K562 (cell line): Measurements from ENCODE around the gene SRRM4. TPM values are rescaled to one million over a fixed set of nuclear protein-coding genes. Genes with fewer than 3 reads are reported as not detected.

ENCODE experiments used
- ATAC-seq: fragments of 200-7000 bp; cut with Tn5 transposase; 3 replicates; pipeline ENCODE4 v1.9.1; 2020; ENCODE audit warnings: moderate library complexity
- BruUV-seq: library from RNA; stranded (reverse); fragments of 400-500 nt; replicated peaks from 2 replicates; lab custom pipeline; 2021; lab: Mats Ljungman, UMichigan
- CTCF ChIA-PET: fragments of 300-600 bp; formaldehyde crosslinking; extraction: SDS; loops from one replicate; lab custom pipeline; 2021; ENCODE audit warnings: low intra/inter-chr PET ratio; lab: Yijun Ruan, JAX
- POLR2A ChIA-PET: fragments of 300-600, 350-650 bp; sonication (Branson Sonifier 250); formaldehyde crosslinking; extraction: SDS; loops from one replicate; lab custom pipeline; 2021; ENCODE audit warnings: antibody characterized with exemption, inconsistent platforms; lab: Yijun Ruan, JAX
- DNase-seq, 4 experiments: peaks; one replicate each; pipeline versions ENCODE4 v3.0.0 to v3.0.0-alpha.2; 2011 to 2018; ENCODE audit warnings: low spot score in 3 of 4, mixed read lengths in 3 of 4; ENCODE audit errors: extremely low read depth in 1 of 4
- FAIRE-seq: peaks from 2 replicates; lab custom pipeline; 2011; peaks lifted over from hg19 to GRCh38; lab: Jason Lieb, UNC
- H2AFZ ChIP-seq: 2 replicates; pipeline ENCODE4 v1.6.0; 2011; ENCODE audit warnings: low read depth, low read length, control low read depth, inconsistent platforms
- H3K27ac ChIP-seq: fragments of 200-600 bp; 3 replicates; pipeline ENCODE4 v1.8.0; 2011; ENCODE audit warnings: low read depth, mild to moderate bottlenecking, control low read depth, inconsistent platforms, low read length, moderate library complexity, mixed read lengths; ENCODE audit errors: extremely low read depth
- H3K27me3 ChIP-seq, 2 experiments: fragments of 300-600 bp in 1 of 2; 2 replicates in 1 of 2; 3 replicates in 1 of 2; pipeline versions ENCODE4 v1.6.0 to v1.8.0; 2011; ENCODE audit warnings: inconsistent platforms in 2 of 2, low read length in 2 of 2, mild to moderate bottlenecking in 1 of 2, mixed read lengths in 1 of 2, moderate library complexity in 1 of 2; ENCODE audit not compliant: control insufficient read depth in 2 of 2, insufficient read depth in 2 of 2
- H3K36me3 ChIP-seq: fragments of 300-600 bp; 3 replicates; pipeline ENCODE4 v1.8.0; 2011; ENCODE audit warnings: mild to moderate bottlenecking, low read length, inconsistent platforms; ENCODE audit not compliant: control insufficient read depth, insufficient read depth
- H3K4me1 ChIP-seq, 2 experiments: fragments of 200-600 bp in 1 of 2; replicated peaks in 1 of 2; 2 replicates in 1 of 2; 3 replicates in 1 of 2; pipeline versions ENCODE4 v1.5.1 to v1.8.0; 2011; ENCODE audit warnings: inconsistent platforms in 2 of 2, low read length in 2 of 2, mild to moderate bottlenecking in 1 of 2, mixed read lengths in 1 of 2, moderate library complexity in 1 of 2; ENCODE audit not compliant: control insufficient read depth in 2 of 2, insufficient read depth in 2 of 2
- H3K4me2 ChIP-seq: 2 replicates; pipeline ENCODE4 v1.6.1; 2011; ENCODE audit warnings: low read length, control low read depth, inconsistent platforms, mixed read lengths; ENCODE audit not compliant: insufficient read depth
- H3K4me3 ChIP-seq: fragments of 200-600 bp; sonication (generic), shearing (Covaris generic); 2 replicates; pipeline ENCODE4 v1.5.1; 2016; ENCODE audit warnings: control low read depth, inconsistent platforms
- H3K79me2 ChIP-seq: fragments of 200-600 bp; 3 replicates; pipeline ENCODE4 v1.8.0; 2011; ENCODE audit warnings: low read length, inconsistent platforms; ENCODE audit not compliant: control insufficient read depth, insufficient read depth
- H3K9ac ChIP-seq, 2 experiments: 2 replicates each; pipeline versions ENCODE4 v1.6.0 to v1.6.1; 2011; ENCODE audit warnings: low read depth in 2 of 2, low read length in 2 of 2, control low read depth in 1 of 2, inconsistent platforms in 1 of 2, mild to moderate bottlenecking in 1 of 2, mixed read lengths in 1 of 2; ENCODE audit not compliant: insufficient read depth in 1 of 2
- H3K9me1 ChIP-seq: one replicate; pipeline ENCODE4 v1.6.0; 2011; ENCODE audit warnings: inconsistent platforms, mild to moderate bottlenecking, low read length, moderate library complexity; ENCODE audit not compliant: control insufficient read depth, insufficient read depth
- H3K9me3 ChIP-seq: replicated peaks from 2 replicates; pipeline ENCODE4 v1.5.1; 2011; ENCODE audit warnings: low read depth, low read length, inconsistent platforms; ENCODE audit not compliant: control insufficient read depth, insufficient read depth
- H4K20me1 ChIP-seq: replicated peaks from 2 replicates; pipeline ENCODE4 v1.6.1; 2011; ENCODE audit warnings: low read length, inconsistent platforms, mixed read lengths; ENCODE audit not compliant: control insufficient read depth, insufficient read depth
- CCAR2 ChIP-seq: fragments of 200-400 bp; formaldehyde crosslinking; IDR thresholded peaks from 2 replicates; pipeline ENCODE4 v1.6.1; 2017; ENCODE audit warnings: mild to moderate bottlenecking, low read depth, low read length
- EP400 ChIP-seq: fragments of 450-650 bp; IDR thresholded peaks from 2 replicates; pipeline ENCODE4 v1.6.1; 2017; ENCODE audit warnings: antibody characterized with exemption, mild to moderate bottlenecking, moderate library complexity
- KDM2B ChIP-seq: fragments of 250-450 bp; sonication (Bioruptor Pico); IDR thresholded peaks from 2 replicates; pipeline ENCODE4 v1.8.0; 2021; ENCODE audit warnings: mild to moderate bottlenecking, moderate library complexity
- MYNN ChIP-seq, 2 experiments: sonication (generic); formaldehyde crosslinking in 1 of 2; IDR thresholded peaks; 2 replicates each; pipeline versions ENCODE4 v1.5.0 to v1.6.1; 2016 to 2020; ENCODE audit warnings: antibody characterized with exemption in 1 of 2, missing genetic modification reagents in 1 of 2
- NBN ChIP-seq: fragments of 450-650 bp; IDR thresholded peaks from 2 replicates; pipeline ENCODE4 v1.6.1; 2016; ENCODE audit warnings: low read depth, mild to moderate bottlenecking
- TARDBP ChIP-seq: fragments of 450-650 bp; IDR thresholded peaks from 2 replicates; pipeline ENCODE4 v1.6.1; 2016
- ZNF134 ChIP-seq: fragments of 250-450 bp; sonication (Bioruptor Pico); conservative IDR thresholded peaks from 2 replicates; pipeline ENCODE4 v1.4.0; 2020
- ZNF146 ChIP-seq: IDR thresholded peaks from one replicate; pipeline ENCODE4 v1.6.1; 2018; ENCODE audit warnings: missing compliant biosample characterization; ENCODE audit not compliant: unreplicated experiment
- ZNF75A ChIP-seq: fragments of 450-650 bp; formaldehyde crosslinking; IDR thresholded peaks from 2 replicates; pipeline ENCODE4 v1.4.0; 2020; ENCODE audit warnings: mild to moderate bottlenecking
- WGBS: fragments of 100-300 bp; shearing (Covaris generic); methylation state at CpG from one replicate; pipeline ENCODE4 v1.1.6; 2016; ENCODE audit warnings: low coverage, mixed read lengths; ENCODE audit not compliant: insufficient coverage; ENCODE audit errors: missing lambda C conversion rate; 5-methylcytosine and 5-hydroxymethylcytosine counted together
- in situ Hi-C: fragments of 300-500 bp; cut with MboI; formaldehyde crosslinking; loops from 4 replicates; pipeline ENCODE4 v1.15.0; 2018; ENCODE audit warnings: inconsistent platforms, mixed read lengths
- intact Hi-C: fragments of 100-400 bp; cut with micrococcal nuclease; formaldehyde crosslinking; loops from 2 replicates; pipeline ENCODE4 v1.14.2; 2022
- polyA plus RNA-seq, 8 experiments: library from polyadenylated mRNA; depleted of rRNA in 4 of 8; stranded (reverse) in 5 of 8; unstranded in 3 of 8; fragments of >200 nt; fragmentation: Nextera tagmentation in 2 of 8; fragmentation: Illumina TruSeq in 1 of 8; extraction: Ambion mirVana in 2 of 8; extraction: Trizol in 1 of 8; gene quantifications; 2 replicates each; pipeline versions ENCODE4 v1.2.1 to v1.2.3, GENCODE V29; 2011 to 2014; ENCODE audit warnings: inconsistent platforms in 1 of 8, missing spikeins in 1 of 8
- total RNA-seq, 7 experiments: library from RNA; depleted of rRNA in 6 of 7; stranded (reverse); fragments of >200 nt in 6 of 7; fragmentation: Illumina TruSeq in 2 of 7; extraction: Trizol in 2 of 7; gene quantifications; 2 replicates each; pipeline versions ENCODE4 v1.2.1 to v1.2.3, GENCODE V29; 2011 to 2021; ENCODE audit warnings: low replicate concordance in 1 of 7
- TF ChIP-seq, protein P1 (sequence below): fragments of 200-800 bp; sonication (Bioruptor generic); IDR thresholded peaks from 2 replicates; pipeline ENCODE4 v1.6.1; 2017; ENCODE audit warnings: missing genetic modification characterization, missing compliant biosample characterization
- TF ChIP-seq, protein P2 (sequence below): fragments of 450-650 bp; IDR thresholded peaks from 2 replicates; pipeline ENCODE4 v1.6.1; 2016; ENCODE audit warnings: borderline replicate concordance
- TF ChIP-seq, protein P3 (sequence below): fragments of 450-650 bp; IDR thresholded peaks from 2 replicates; pipeline ENCODE4 v1.6.1; 2016

SRRM4 gene
- total and polyA plus RNA-seq, 9 of the 15 experiments (the other 6 are each of a cell fraction or from before 2014, with no cell fraction given): not detected

DNA sequence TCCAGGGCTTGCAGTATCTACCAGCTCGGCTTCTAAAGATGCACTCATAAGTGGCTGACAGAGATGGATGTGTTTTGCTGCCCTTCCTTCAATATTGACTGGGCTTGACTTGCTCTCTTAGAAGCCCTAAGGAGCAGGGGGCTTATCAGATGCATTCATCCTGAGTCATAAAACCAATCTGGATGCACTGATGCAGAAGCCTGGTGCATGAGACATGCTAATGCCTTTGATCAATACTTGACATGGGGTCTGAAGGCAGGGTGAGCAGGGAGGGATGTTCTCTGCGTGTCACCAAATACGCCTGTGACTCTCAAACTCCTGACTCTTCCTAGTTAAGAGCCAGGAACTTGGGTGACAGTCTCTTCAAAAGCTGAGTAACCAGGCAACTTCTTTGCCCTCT is 119.6 kb downstream of the SRRM4 start:
- Histone ChIP-seq H3K9me1 (no peaks in the 10 kb centered on the region), H3K4me3 (no peak overlapping the region), H3K79me2 (no peaks in the 10 kb centered on the region), H4K20me1 (no peaks in the 10 kb centered on the region), H2AFZ (no peak overlapping the region), H3K4me2 (no peak overlapping the region), H3K27ac (no peak overlapping the region), H3K27me3 (peaks cover 0 to 6% of the 10 kb centered on the region in 2 experiments; a peak in 1 of 5 replicates), H3K4me1 (no peaks in the 10 kb centered on the region), H3K36me3 (no peaks in the 10 kb centered on the region), H3K9me3 (no peaks in the 10 kb centered on the region), H3K9ac (no peak overlapping the region)
- 0% methylated on average over 3 of the region's 3 CpGs for WGBS
- in situ Hi-C loops (no loop called here), intact Hi-C loops (no loop called here)
- ATAC-seq (no peak), DNase-seq (no peak), FAIRE-seq (no peak)
- ChIA-PET CTCF (no interaction called here), POLR2A (no interaction called here)
- no TSS peak for BruUV-seq
- TF ChIP-seq CCAR2: no peak
- TF ChIP-seq ZNF134 (CRISPR knock-in tag): no peak
- TF ChIP-seq NBN: no peak

DNA sequence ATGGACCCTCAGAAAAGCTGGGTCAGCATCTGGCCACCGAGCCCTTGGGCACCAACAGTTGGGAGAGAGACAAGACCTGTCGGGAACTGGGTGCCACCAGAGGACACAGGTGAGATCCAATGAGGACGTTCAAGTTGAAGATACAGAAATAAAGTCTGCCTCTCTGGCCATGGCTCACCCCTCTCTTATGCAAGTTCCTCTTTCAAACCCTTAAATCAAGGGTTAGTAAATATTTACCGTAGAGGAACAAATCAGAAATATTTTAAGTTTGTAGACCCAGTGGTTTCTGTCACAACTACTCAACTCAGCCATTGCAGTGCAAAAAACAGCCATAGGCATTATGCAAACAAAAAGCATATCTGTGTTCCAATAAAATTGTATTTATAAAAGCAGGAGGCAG is 120.9 kb downstream of the SRRM4 start:
- WGBS: 0% methylated on average over 4 of the region's 4 CpGs
- no peak overlapping the region for H3K9ac ChIP-seq
- in situ Hi-C loops (no loop called here), intact Hi-C loops (no loop called here)
- ChIA-PET POLR2A (no interaction called here), CTCF (no interaction called here)
- no peaks in the 10 kb centered on the region for H3K27me3 ChIP-seq
- no peak overlapping the region for H2AFZ ChIP-seq
- H3K79me2 ChIP-seq: no peaks in the 10 kb centered on the region
- no peak overlapping the region for H3K4me2 ChIP-seq
- H3K9me3 ChIP-seq: no peaks in the 10 kb centered on the region
- H3K4me1 ChIP-seq: no peaks in the 10 kb centered on the region
- no TSS peak for BruUV-seq
- no peak overlapping the region for H3K4me3 ChIP-seq
- DNase-seq (no peak), FAIRE-seq (no peak), ATAC-seq (no peak)
- H3K36me3 ChIP-seq: no peaks in the 10 kb centered on the region
- no peak overlapping the region for H3K27ac ChIP-seq
- H4K20me1 ChIP-seq: no peaks in the 10 kb centered on the region
- H3K9me1 ChIP-seq: no peaks in the 10 kb centered on the region
- TF ChIP-seq, protein P1, sequence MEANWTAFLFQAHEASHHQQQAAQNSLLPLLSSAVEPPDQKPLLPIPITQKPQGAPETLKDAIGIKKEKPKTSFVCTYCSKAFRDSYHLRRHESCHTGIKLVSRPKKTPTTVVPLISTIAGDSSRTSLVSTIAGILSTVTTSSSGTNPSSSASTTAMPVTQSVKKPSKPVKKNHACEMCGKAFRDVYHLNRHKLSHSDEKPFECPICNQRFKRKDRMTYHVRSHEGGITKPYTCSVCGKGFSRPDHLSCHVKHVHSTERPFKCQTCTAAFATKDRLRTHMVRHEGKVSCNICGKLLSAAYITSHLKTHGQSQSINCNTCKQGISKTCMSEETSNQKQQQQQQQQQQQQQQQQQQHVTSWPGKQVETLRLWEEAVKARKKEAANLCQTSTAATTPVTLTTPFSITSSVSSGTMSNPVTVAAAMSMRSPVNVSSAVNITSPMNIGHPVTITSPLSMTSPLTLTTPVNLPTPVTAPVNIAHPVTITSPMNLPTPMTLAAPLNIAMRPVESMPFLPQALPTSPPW (CRISPR knock-in tag): no peak
- TF ChIP-seq, protein P2, sequence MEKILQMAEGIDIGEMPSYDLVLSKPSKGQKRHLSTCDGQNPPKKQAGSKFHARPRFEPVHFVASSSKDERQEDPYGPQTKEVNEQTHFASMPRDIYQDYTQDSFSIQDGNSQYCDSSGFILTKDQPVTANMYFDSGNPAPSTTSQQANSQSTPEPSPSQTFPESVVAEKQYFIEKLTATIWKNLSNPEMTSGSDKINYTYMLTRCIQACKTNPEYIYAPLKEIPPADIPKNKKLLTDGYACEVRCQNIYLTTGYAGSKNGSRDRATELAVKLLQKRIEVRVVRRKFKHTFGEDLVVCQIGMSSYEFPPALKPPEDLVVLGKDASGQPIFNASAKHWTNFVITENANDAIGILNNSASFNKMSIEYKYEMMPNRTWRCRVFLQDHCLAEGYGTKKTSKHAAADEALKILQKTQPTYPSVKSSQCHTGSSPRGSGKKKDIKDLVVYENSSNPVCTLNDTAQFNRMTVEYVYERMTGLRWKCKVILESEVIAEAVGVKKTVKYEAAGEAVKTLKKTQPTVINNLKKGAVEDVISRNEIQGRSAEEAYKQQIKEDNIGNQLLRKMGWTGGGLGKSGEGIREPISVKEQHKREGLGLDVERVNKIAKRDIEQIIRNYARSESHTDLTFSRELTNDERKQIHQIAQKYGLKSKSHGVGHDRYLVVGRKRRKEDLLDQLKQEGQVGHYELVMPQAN: no peak
- TF ChIP-seq MYNN (IDR thresholded peaks at IDR 0.05): no peak
- TF ChIP-seq MYNN (CRISPR knock-in tag; IDR thresholded peaks at IDR 0.05): no peak
- no peak for TF ChIP-seq EP400
- TF ChIP-seq ZNF146: no peak
- TF ChIP-seq ZNF75A (CRISPR knock-in tag): no peak
- TF ChIP-seq KDM2B (CRISPR knock-in tag): no peak
- no peak for TF ChIP-seq TARDBP
- TF ChIP-seq, protein P3, sequence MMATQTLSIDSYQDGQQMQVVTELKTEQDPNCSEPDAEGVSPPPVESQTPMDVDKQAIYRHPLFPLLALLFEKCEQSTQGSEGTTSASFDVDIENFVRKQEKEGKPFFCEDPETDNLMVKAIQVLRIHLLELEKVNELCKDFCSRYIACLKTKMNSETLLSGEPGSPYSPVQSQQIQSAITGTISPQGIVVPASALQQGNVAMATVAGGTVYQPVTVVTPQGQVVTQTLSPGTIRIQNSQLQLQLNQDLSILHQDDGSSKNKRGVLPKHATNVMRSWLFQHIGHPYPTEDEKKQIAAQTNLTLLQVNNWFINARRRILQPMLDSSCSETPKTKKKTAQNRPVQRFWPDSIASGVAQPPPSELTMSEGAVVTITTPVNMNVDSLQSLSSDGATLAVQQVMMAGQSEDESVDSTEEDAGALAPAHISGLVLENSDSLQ: no peak
